ENCODE results near the gene C17orf67. TPM values are rescaled to one million over a fixed set of nuclear protein-coding genes. Genes with fewer than 3 reads are reported as not detected.

C17orf67 gene
- total RNA-seq, 4 donors from 2014 or later: 1.4 to 27.4 (median 9.4) TPM; not detected in 1

DNA sequence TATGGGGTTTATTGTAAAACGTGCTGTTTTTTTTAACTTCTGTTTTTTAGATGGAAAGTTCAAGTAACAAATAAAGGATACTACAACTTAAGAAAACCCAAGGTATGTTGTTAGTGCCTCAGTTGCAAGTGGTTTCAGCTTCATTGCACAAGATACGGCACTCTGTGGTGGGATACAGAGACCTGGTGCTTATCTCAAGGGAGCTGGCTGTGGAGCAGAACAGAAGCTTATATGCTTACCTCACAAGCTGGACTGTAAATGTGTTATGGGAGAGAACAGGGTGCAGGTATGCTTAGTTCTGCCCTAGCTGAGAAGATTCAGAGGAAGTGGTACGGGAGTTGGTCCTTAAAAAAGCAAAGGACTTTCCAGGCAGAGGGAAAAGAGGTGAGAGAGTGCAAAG is 15.4 kb upstream of the C17orf67 start:
- Histone ChIP-seq H3K9me3 (no peaks in the 10 kb centered on the region), H3K27me3 (no peaks in the 10 kb centered on the region), H3K4me1 (no peaks in the 10 kb centered on the region), H3K36me3 (no peaks in the 10 kb centered on the region), H3K4me3 (no peak overlapping the region), H3K27ac (no peak overlapping the region)
- intact Hi-C loops (cut with DNase I; ENCODE audit: low total_unique reads): no loop called here
- TF ChIP-seq, protein P1, sequence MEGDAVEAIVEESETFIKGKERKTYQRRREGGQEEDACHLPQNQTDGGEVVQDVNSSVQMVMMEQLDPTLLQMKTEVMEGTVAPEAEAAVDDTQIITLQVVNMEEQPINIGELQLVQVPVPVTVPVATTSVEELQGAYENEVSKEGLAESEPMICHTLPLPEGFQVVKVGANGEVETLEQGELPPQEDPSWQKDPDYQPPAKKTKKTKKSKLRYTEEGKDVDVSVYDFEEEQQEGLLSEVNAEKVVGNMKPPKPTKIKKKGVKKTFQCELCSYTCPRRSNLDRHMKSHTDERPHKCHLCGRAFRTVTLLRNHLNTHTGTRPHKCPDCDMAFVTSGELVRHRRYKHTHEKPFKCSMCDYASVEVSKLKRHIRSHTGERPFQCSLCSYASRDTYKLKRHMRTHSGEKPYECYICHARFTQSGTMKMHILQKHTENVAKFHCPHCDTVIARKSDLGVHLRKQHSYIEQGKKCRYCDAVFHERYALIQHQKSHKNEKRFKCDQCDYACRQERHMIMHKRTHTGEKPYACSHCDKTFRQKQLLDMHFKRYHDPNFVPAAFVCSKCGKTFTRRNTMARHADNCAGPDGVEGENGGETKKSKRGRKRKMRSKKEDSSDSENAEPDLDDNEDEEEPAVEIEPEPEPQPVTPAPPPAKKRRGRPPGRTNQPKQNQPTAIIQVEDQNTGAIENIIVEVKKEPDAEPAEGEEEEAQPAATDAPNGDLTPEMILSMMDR (IDR thresholded peaks at IDR 0.05): no peak
- TF ChIP-seq POLR2A (IDR thresholded peaks at IDR 0.05): no peak
- DNase-seq: no peak

DNA sequence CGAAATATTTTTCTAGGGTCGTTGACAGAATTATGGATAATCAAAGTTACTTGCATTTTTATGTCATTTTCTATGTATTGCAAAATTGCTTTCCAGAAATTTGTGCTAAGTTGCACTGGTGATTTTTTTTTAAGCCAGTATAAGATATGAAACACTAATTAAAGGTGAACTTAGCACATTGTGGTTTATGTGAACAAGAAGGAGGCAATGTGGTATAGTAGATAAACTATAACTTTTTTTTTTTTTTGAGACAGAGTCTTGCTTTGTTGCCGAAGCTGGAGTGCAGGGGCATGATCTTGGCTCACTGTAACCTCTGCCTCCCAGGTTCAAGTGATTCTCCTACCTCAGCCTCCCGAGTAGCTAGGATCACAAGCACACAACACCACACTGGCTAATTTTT is 13.4 kb upstream of the C17orf67 start:
- no peak overlapping the region for H3K4me3 ChIP-seq
- intact Hi-C loops (cut with DNase I; ENCODE audit: low total_unique reads): no loop called here
- H3K27ac ChIP-seq: no peak overlapping the region
- no peaks in the 10 kb centered on the region for H3K4me1 ChIP-seq
- no peak for DNase-seq
- no peaks in the 10 kb centered on the region for H3K9me3 ChIP-seq
- TF ChIP-seq, protein P1 (IDR thresholded peaks at IDR 0.05): no peak
- no peak for TF ChIP-seq POLR2A (IDR thresholded peaks at IDR 0.05)
- no peaks in the 10 kb centered on the region for H3K36me3 ChIP-seq
- H3K27me3 ChIP-seq: no peaks in the 10 kb centered on the region

DNA sequence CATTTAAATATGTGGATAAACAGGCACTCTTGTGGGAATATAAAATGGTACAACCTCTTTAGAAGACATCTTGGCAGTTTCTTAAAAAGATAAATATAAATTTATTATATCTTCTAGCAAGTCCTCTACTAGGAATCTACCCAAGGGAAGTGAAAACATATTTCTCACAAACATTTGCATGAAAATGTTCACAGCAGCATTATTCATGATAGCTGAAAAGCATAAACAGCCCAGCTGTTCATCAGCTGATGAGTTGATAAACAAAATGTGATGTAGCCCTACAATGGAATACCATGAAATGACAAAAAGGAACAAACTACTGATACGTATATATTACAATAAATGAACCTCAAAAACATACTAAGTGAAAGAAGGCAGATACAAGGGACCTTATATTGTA is 12.2 kb upstream of the C17orf67 start:
- Histone ChIP-seq H3K36me3 (no peaks in the 10 kb centered on the region), H3K27ac (no peak overlapping the region), H3K4me3 (no peak overlapping the region), H3K9me3 (no peaks in the 10 kb centered on the region), H3K4me1 (no peaks in the 10 kb centered on the region), H3K27me3 (no peaks in the 10 kb centered on the region)
- intact Hi-C loops (cut with DNase I; ENCODE audit: low total_unique reads): no loop called here
- TF ChIP-seq, protein P1 (IDR thresholded peaks at IDR 0.05): no peak
- TF ChIP-seq POLR2A (IDR thresholded peaks at IDR 0.05): no peak
- no peak for DNase-seq

DNA sequence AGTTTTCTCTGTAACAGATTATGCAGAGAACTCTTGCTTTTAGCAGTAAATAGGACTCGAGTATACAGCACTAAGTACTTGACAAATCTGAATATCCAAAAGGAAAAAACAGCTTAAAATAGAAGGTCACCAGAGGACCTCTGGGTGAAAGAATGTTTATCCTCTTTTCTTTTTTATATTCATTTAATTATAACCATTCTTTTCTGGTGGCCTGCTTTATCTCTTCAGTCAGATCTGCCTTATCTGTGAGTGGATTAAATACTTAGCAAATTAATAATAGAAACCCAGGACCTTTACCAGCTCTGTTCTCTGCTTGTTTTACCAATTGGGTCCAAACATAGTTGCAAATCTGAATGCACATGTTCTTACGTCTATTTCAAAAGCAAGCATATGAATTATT is 8.9 kb upstream of the C17orf67 start:
- DNase-seq: no peak
- Histone ChIP-seq H3K9me3 (no peaks in the 10 kb centered on the region), H3K4me1 (no peaks in the 10 kb centered on the region), H3K27me3 (no peaks in the 10 kb centered on the region), H3K27ac (peak overlapping the region in 1 of 2 donors; percentile 6), H3K4me3 (no peak overlapping the region), H3K36me3 (no peaks in the 10 kb centered on the region)
- intact Hi-C loops (cut with DNase I; ENCODE audit: low total_unique reads): no loop called here
- TF ChIP-seq, protein P1 (IDR thresholded peaks at IDR 0.05): no peak
- no peak for TF ChIP-seq POLR2A (IDR thresholded peaks at IDR 0.05)

DNA sequence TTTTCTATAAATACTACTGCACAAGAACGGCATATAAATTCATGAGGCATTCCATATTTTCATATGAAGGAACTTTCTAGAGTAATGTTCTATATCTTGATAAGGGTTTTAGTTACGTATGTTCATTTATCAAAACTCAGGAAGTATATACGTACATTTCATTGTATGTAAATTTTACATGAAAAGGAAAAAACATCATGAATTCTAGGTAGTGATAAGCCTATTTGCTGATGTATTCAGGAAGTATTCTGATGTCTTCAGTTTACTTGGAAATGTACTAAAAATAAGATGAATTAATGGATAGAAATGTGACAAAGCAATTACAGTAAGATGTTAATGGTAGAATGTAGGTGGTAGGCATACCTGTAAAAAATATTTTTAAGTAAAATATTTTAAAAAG is 5.0 kb upstream of the C17orf67 start:
- Histone ChIP-seq H3K36me3 (no peaks in the 10 kb centered on the region), H3K4me3 (no peak overlapping the region), H3K27me3 (no peaks in the 10 kb centered on the region), H3K27ac (peak overlapping the region in 1 of 2 donors; percentile 97), H3K4me1 (no peaks in the 10 kb centered on the region), H3K9me3 (no peaks in the 10 kb centered on the region)
- no peak for DNase-seq
- TF ChIP-seq POLR2A (IDR thresholded peaks at IDR 0.05): no peak
- TF ChIP-seq, protein P1 (IDR thresholded peaks at IDR 0.05): no peak
- intact Hi-C loops (cut with DNase I; ENCODE audit: low total_unique reads): no loop called here

Data from uterus (tissue), 4 donors.